Trophoblast cell (in vitro differentiated cells and primary cell): Measurements from ENCODE around the gene CASP12.

Experiments
- DNase-seq, 2 donors: peaks; one replicate each; pipeline ENCODE4 v3.0.0-alpha.2; 2016
- H2AFZ ChIP-seq: 2 replicates; pipeline ENCODE4 v1.6.1; 2013; ENCODE audit warnings: low read length, moderate library complexity, mild to moderate bottlenecking; ENCODE audit not compliant: insufficient read depth, poor library complexity
- H2AK5ac ChIP-seq: 2 replicates; pipeline ENCODE4 v1.6.1; 2013; ENCODE audit warnings: mild to moderate bottlenecking, low read length
- H2BK120ac ChIP-seq: 2 replicates; pipeline ENCODE4 v1.6.1; 2013; ENCODE audit warnings: low read length, mild to moderate bottlenecking, moderate library complexity; ENCODE audit not compliant: insufficient read depth, poor library complexity
- H2BK12ac ChIP-seq: 2 replicates; pipeline ENCODE4 v1.6.1; 2013; ENCODE audit warnings: mild to moderate bottlenecking, low read length, moderate library complexity
- H2BK5ac ChIP-seq: 2 replicates; pipeline ENCODE4 v1.6.1; 2013; ENCODE audit warnings: low read length, low read depth, moderate library complexity, mild to moderate bottlenecking; ENCODE audit not compliant: poor library complexity
- H3K14ac ChIP-seq: 2 replicates; pipeline ENCODE4 v1.6.1; 2013; ENCODE audit warnings: mild to moderate bottlenecking, low read length
- H3K18ac ChIP-seq: 2 replicates; pipeline ENCODE4 v1.6.1; 2013; ENCODE audit warnings: mild to moderate bottlenecking, low read length
- H3K23ac ChIP-seq: 2 replicates; pipeline ENCODE4 v1.6.1; 2013; ENCODE audit warnings: low read length
- H3K27ac ChIP-seq: 2 replicates; pipeline ENCODE4 v1.5.1; 2013; ENCODE audit warnings: low read depth, mild to moderate bottlenecking, inconsistent platforms, low read length, moderate library complexity
- H3K27me3 ChIP-seq: 2 replicates; pipeline ENCODE4 v1.6.1; 2013; ENCODE audit warnings: inconsistent platforms, mild to moderate bottlenecking, low read length, moderate library complexity; ENCODE audit not compliant: insufficient read depth
- H3K36me3 ChIP-seq, 2 experiments: 1 replicate in 1 of 2; 2 replicates in 1 of 2; pipeline ENCODE4 v1.6.1; 2013; ENCODE audit warnings: low read length in 2 of 2, mild to moderate bottlenecking in 2 of 2, moderate library complexity in 1 of 2; ENCODE audit not compliant: insufficient read depth in 2 of 2, control insufficient read depth in 1 of 2
- H3K4ac ChIP-seq: 2 replicates; pipeline ENCODE4 v1.6.1; 2013; ENCODE audit warnings: low read depth, mild to moderate bottlenecking, low read length, moderate library complexity
- H3K4me1 ChIP-seq, 2 experiments: 1 replicate in 1 of 2; 2 replicates in 1 of 2; pipeline ENCODE4 v1.6.1; 2013; ENCODE audit warnings: low read length in 2 of 2, mild to moderate bottlenecking in 2 of 2, moderate library complexity in 1 of 2; ENCODE audit not compliant: insufficient read depth in 2 of 2, control insufficient read depth in 1 of 2
- H3K4me2 ChIP-seq: 2 replicates; pipeline ENCODE4 v1.6.1; 2013; ENCODE audit warnings: inconsistent platforms, mild to moderate bottlenecking, low read length, moderate library complexity
- H3K4me3 ChIP-seq: 2 replicates; pipeline ENCODE4 v1.5.1; 2013; ENCODE audit warnings: mild to moderate bottlenecking, low read depth, low read length, inconsistent platforms
- H3K79me1 ChIP-seq: one replicate; pipeline ENCODE4 v1.6.1; 2013; ENCODE audit warnings: low read length
- H3K79me2 ChIP-seq: 2 replicates; pipeline ENCODE4 v1.6.1; 2013; ENCODE audit warnings: low read length, mild to moderate bottlenecking; ENCODE audit not compliant: control insufficient read depth, insufficient read depth, poor library complexity
- H3K9ac ChIP-seq: 2 replicates; pipeline ENCODE4 v1.6.1; 2013; ENCODE audit warnings: mild to moderate bottlenecking, low read length
- H3K9me3 ChIP-seq: 2 replicates; pipeline ENCODE4 v1.6.1; 2013; ENCODE audit warnings: low read depth, mild to moderate bottlenecking, control low read depth, inconsistent platforms, low read length; ENCODE audit not compliant: insufficient read depth
- H4K12ac ChIP-seq: 2 replicates; pipeline ENCODE4 v1.6.1; 2013; ENCODE audit warnings: low read depth, mild to moderate bottlenecking, low read length, moderate library complexity
- H4K8ac ChIP-seq: 2 replicates; pipeline ENCODE4 v1.6.1; 2013; ENCODE audit warnings: low read depth, mild to moderate bottlenecking, low read length, moderate library complexity
- H4K91ac ChIP-seq: one replicate; pipeline ENCODE4 v1.6.1; 2013; ENCODE audit warnings: low read depth, mild to moderate bottlenecking, low read length, moderate library complexity
- WGBS: extraction: QIAGEN DNeasy Blood & Tissue Kit; methylation state at CpG from one replicate; pipeline ENCODE4 v1.1.7; 2013; ENCODE audit warnings: missing lambda C conversion rate; ENCODE audit not compliant: insufficient read length, insufficient coverage; ENCODE audit errors: extremely low coverage; 5-methylcytosine and 5-hydroxymethylcytosine counted together

Gene CASP12

DNA sequence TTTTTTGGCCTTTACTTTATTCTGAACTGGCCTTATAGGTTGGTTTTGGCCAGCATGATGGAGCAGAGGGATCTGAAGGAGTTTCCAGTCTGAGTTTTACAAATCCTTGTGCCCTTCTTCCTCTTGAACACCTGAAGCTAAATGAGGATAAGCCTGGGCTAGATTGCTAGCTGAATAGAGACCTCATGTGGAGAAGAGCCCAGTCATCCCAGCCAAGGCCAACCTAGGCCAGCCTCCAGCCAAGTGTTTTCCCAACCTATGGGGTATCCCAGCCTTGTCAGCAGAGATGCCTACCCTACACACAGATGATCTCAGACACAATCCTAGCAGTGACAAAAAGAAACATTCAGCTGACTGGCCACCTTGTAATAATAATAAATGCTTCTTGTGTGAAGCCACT, 966 bp upstream of the CASP12 start:
- Histone ChIP-seq H3K4ac (no peak overlapping the region), H2AK5ac (no peak overlapping the region), H3K4me2 (no peak overlapping the region), H3K9me3 (no peaks in the 10 kb centered on the region), H3K9ac (no peak overlapping the region), H3K27me3 (no peaks in the 10 kb centered on the region), H3K23ac (no peak overlapping the region), H3K4me3 (no peak overlapping the region), H4K8ac (no peak overlapping the region), H3K14ac (no peak overlapping the region), H3K18ac (no peak overlapping the region), H3K27ac (no peak overlapping the region), H2BK120ac (no peak overlapping the region), H3K79me2 (no peaks in the 10 kb centered on the region), H4K91ac (no peak overlapping the region), H2BK5ac (no peak overlapping the region), H4K12ac (no peak overlapping the region), H3K36me3 (no peaks in the 10 kb centered on the region), H3K79me1 (no peaks in the 10 kb centered on the region), H3K4me1 (no peaks in the 10 kb centered on the region), H2AFZ (no peak overlapping the region), H2BK12ac (no peak overlapping the region)
- DNase-seq: no peak

DNA sequence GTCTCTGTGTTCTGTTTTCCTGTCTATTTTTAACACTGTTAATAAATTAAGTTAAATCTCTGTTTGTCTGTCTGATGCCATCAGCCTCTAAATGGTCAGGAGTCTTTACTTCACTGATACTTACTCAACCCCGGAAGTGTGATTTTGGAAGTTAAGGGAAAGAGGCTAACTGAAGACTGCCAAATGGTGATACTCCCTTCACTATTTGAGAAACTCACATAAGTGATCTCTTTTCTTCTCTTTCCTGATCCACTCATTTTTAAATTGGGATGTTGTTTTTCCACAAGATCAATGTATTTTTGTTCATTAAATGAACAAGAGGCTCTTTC, 389 bp upstream of the CASP12 start:
- Histone ChIP-seq H4K8ac (no peak overlapping the region), H3K23ac (no peak overlapping the region), H4K91ac (no peak overlapping the region), H3K9me3 (no peaks in the 10 kb centered on the region), H3K27ac (no peak overlapping the region), H3K79me1 (no peaks in the 10 kb centered on the region), H2AFZ (no peak overlapping the region), H3K79me2 (no peaks in the 10 kb centered on the region), H2AK5ac (no peak overlapping the region), H3K4me3 (no peak overlapping the region), H3K4me1 (no peaks in the 10 kb centered on the region), H3K36me3 (no peaks in the 10 kb centered on the region), H3K9ac (no peak overlapping the region), H2BK12ac (no peak overlapping the region), H2BK5ac (no peak overlapping the region), H3K4me2 (no peak overlapping the region), H4K12ac (no peak overlapping the region), H3K27me3 (no peaks in the 10 kb centered on the region), H3K4ac (no peak overlapping the region), H3K18ac (no peak overlapping the region), H3K14ac (no peak overlapping the region), H2BK120ac (no peak overlapping the region)
- DNase-seq: no peak
- no CpG with 5 or more reads among the region's 1 CpG for WGBS

DNA sequence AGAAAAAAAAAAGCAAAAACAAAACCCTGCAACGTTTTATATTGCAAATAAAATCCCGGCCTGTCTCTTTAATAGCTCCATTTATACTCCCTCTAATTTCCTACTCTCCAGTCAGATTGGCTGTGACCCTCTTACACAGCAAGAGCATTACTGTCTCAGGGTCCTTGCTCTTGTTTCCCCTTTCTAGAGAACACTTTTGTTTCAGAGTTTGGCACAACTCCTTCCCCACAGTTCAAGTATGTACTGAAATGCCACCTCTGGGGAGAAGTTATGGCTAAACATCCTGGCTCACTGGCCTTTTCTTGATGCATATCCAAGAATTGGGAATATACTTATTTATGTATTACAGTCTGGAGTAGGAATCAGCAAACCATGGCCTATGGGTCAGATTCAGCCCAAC, 2.6 kb downstream of the CASP12 start:
- no peaks in the 10 kb centered on the region for H3K4me1 ChIP-seq
- H3K79me2 ChIP-seq: no peaks in the 10 kb centered on the region
- H2BK12ac ChIP-seq: no peak overlapping the region
- H3K18ac ChIP-seq: no peak overlapping the region
- H3K4me2 ChIP-seq: no peak overlapping the region
- H3K9me3 ChIP-seq: no peaks in the 10 kb centered on the region
- no peak overlapping the region for H2BK120ac ChIP-seq
- H3K27me3 ChIP-seq: no peaks in the 10 kb centered on the region
- no peaks in the 10 kb centered on the region for H3K79me1 ChIP-seq
- H3K4me3 ChIP-seq: no peak overlapping the region
- H4K8ac ChIP-seq: no peak overlapping the region
- no peak overlapping the region for H2AFZ ChIP-seq
- no peak overlapping the region for H4K12ac ChIP-seq
- no peak for DNase-seq
- H3K9ac ChIP-seq: no peak overlapping the region
- no CpG with 5 or more reads among the region's 2 CpGs for WGBS
- H3K4ac ChIP-seq: no peak overlapping the region
- no peak overlapping the region for H2AK5ac ChIP-seq
- H3K27ac ChIP-seq: no peak overlapping the region
- H3K14ac ChIP-seq: no peak overlapping the region
- H4K91ac ChIP-seq: no peak overlapping the region
- no peak overlapping the region for H3K23ac ChIP-seq
- H2BK5ac ChIP-seq: no peak overlapping the region
- H3K36me3 ChIP-seq: no peaks in the 10 kb centered on the region

DNA sequence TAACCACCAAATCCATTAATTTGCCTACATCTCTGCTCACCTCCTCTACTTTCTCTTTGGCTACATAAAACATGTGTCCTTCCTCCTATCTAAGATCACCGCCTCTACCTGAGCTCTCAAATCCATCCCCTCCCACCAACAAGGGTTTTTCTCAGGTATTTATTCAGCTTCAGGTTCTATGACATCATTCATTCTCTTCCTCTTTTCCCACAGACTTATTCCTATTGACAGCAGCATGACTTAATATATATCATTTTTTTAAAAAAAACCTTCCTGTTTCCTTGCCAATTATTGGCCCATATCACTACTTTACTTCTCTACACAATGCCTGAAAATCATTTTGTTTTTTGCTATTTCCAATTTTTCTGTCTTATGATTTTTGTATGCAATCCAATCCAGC, 4.4 kb downstream of the CASP12 start:
- no peak overlapping the region for H3K14ac ChIP-seq
- no peaks in the 10 kb centered on the region for H3K79me1 ChIP-seq
- H3K27ac ChIP-seq: no peak overlapping the region
- DNase-seq: no peak
- H3K4ac ChIP-seq: no peak overlapping the region
- no peak overlapping the region for H2BK12ac ChIP-seq
- H2BK120ac ChIP-seq: no peak overlapping the region
- WGBS: no CpG with 5 or more reads among the region's 1 CpG
- H4K12ac ChIP-seq: no peak overlapping the region
- H2BK5ac ChIP-seq: no peak overlapping the region
- no peak overlapping the region for H3K23ac ChIP-seq
- no peaks in the 10 kb centered on the region for H3K9me3 ChIP-seq
- H3K4me2 ChIP-seq: no peak overlapping the region
- H2AFZ ChIP-seq: no peak overlapping the region
- H3K4me3 ChIP-seq: no peak overlapping the region
- no peak overlapping the region for H3K9ac ChIP-seq
- H3K36me3 ChIP-seq: no peaks in the 10 kb centered on the region
- no peaks in the 10 kb centered on the region for H3K4me1 ChIP-seq
- no peak overlapping the region for H2AK5ac ChIP-seq
- H3K27me3 ChIP-seq: no peaks in the 10 kb centered on the region
- no peak overlapping the region for H4K8ac ChIP-seq
- H3K18ac ChIP-seq: no peak overlapping the region
- H4K91ac ChIP-seq: no peak overlapping the region
- no peaks in the 10 kb centered on the region for H3K79me2 ChIP-seq
